Astrocyte of the hippocampus (primary cell): Measurements from ENCODE around the gene SREK1IP1.
"Not testable (repeated sequence)": the region's sequence is repeated elsewhere in the genome, so short reads cannot be mapped to it uniquely, and the experiment has no call there.

Source experiments
- DNase-seq: peaks from one replicate; pipeline ENCODE4 v3.0.0; 2011; ENCODE audit warnings: low read depth, low spot score

The SREK1IP1 gene

GRCh38 chr5:64765804-64766504, 2.5 kb downstream of the SREK1IP1 start:
- no peak for DNase-seq

DNA sequence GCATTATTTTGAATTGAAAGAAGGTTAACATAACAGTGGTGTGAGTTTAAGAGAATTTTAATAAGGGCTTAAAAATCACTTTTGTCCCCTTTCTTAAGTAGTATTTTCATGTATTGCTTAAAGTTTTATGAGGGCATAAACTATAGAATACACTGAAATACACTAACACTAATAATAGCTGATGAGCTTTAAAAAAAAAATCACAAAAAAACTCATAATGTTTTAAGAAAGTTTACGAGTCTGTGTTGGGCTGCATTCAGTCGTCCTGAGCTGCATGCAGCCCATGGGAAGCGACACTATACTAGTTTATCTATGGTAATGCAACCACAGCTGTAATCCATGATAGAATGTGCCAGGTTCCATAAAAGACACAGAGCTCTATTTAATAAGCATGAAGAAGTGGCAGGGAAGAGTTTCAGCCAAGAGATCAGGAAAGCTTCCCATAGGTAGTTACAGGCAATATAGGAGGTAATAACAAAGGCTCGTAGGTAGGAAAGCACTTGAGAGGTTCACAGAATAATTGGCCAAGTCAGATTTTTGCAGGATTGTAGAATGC, 4.5 kb downstream of the SREK1IP1 start:
- DNase-seq, result no peak

- peak; percentile 4 for DNase-seq
Measured at GRCh38 chr5:64759960-64760660, 8.4 kb downstream of the SREK1IP1 start.

DNA sequence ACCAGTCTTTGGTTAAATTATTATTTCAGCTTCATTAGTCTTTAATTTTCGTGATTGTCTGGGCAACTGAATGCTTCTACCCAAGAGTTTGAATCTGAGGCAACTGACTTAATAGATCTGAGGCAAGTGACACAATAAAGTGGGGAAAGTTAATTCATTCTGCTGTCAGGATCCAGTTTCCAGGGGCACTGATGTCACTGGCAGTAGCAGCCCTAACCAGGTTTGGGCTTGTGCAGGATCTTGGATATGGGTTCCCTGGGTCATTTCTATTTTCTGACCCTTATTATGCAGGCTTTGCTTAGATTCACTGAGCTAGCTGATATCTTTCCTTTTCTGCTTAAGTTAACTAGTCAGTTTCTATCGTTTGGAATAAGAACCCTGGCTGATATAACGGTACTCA, 9.6 kb downstream of the SREK1IP1 start:
- DNase-seq, result no peak

DNA sequence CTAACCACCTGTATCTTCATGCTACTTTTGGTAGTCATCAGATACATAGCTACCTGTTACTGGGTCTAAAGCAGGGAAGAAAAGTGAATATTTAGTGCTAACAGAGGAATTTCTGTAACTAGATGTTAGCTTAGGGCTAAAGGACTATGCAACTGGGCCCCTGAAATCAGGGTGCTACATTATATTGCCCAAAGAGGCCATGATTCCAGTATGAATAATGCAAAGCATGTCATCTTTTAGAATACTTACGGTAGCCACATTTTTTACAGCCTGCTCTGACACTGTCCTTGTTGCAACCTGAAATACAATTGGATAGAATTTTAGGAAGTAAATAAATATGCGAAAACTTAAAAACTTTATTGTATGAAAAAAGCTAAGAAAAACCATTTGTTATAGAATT, 14.4 kb downstream of the SREK1IP1 start:
- no peak for DNase-seq

DNA sequence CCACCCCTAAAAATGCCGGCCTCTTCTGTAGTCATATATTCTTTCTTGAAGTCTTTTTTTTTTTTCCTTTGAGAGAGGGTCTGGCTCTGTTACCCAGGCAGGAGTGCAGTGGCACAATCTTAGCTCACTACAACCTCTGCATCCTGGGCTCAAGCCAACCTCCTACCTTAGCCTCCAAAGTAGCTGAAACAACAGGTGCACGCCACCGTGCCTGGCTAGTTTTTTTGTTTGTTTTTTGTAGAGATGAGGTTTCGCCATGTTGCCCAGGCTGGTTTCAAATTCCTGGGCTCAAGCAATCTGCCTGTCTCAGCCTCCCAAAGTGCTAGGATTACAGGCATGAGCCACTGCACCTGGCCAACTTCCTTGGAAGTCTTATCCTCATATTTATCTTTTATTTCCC, 19.1 kb downstream of the SREK1IP1 start:
- no peak for DNase-seq

DNA sequence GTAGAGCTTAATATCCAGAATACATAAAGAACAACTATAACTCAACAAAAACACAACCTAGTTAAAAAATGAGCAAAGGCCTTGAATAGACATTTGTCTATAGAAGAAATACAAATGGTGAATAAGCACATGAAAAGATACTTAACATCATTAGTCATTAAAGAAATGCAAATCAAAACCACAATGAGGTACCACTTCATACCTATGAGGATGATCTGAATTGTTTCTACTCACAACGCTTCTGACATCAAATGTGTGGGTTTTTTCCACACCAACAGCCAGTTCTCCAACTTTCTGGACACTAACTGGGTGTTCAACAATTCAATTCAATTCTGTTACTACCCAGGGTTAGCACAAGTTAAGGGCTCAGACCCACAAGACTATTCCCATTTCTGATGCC, 22.0 kb downstream of the SREK1IP1 start:
- peak; percentile 37 for DNase-seq

- peak; percentile 13 for DNase-seq
Measured at GRCh38 chr5:64744914-64745313, 23.6 kb downstream of the SREK1IP1 start.

DNA sequence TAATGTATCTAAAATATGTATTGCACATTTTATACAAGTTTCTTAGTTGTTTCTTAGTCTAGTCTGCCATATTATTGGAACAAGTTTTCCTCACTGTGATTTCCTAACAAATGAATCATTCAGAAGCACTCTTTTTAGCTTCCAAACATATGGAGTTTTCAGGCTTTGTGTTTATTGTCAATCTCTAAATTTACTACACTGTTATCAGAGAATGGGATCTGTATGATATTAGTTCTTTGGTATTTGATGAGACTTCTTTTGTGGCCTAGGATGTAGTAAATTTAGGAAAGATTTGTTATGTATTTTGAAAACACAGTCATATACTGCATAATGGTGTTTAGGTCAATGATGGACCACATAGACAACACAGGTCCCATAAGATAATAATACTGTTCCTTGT, 25.7 kb downstream of the SREK1IP1 start:
- no peak for DNase-seq

DNA sequence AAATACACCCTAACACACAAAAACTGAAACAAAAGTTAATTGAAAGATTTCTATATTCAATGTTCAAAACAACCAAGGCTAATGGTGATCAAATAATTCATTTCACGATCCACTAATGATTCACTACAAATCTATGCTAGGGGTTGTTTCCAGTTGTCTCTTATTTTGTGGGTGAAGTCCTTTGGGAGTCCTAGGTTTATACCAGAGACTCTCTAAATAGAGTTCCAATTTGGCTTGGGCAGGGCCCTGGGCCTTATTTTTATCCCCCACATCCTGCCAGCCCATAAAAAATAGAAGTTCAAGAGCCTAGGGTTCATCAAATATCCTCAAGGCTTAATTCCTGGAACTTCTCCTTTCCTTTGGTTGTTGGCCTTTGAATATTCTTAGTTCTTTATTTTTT, 26.1 kb downstream of the SREK1IP1 start:
- no peak for DNase-seq

GRCh38 chr5:64727150-64727549, 41.3 kb downstream of the SREK1IP1 start:
- no peak for DNase-seq

GRCh38 chr5:64722588-64722987, 45.9 kb downstream of the SREK1IP1 start:
- no peak for DNase-seq

DNA sequence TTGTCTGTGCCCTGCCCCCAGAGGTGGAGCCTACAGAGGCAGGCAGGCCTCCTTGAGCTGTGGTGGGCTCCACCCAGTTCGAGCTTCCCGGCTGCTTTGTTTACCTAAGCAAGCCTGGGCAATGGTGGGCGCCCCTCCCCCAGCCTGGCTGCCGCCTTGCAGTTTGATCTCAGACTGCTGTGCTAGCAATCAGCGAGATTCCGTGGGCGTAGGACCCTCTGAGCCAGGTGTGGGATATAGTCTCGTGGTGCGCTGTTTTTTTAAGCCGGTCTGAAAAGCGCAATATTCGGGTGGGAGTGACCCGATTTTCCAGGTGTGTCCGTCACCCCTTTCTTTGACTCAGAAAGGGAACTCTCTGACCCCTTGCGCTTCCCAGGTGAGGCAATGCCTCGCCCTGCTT, 54.0 kb downstream of the SREK1IP1 start:
- DNase-seq, result not testable (repeated sequence)

GRCh38 chr5:64707191-64707590, 61.3 kb downstream of the SREK1IP1 start:
- DNase-seq, result no peak

DNA sequence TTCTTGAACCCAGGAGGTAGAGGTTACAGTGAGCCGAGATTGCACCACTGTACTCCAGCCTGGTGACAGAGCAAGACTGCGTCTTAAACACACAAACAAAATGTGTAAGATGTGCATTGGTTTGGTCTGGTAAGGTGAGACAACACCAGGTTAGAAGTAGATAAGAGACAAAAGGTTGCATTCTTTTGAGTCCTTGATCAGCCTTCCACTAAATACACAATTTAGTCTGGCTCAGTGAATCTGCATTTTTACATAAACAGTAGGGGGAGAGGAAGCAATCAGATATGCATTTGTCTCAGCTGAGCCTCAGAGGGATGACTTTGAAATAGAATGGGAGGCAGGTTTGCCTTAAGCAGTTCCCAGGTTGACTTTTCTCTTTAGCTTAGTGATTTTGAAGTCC, 62.4 kb downstream of the SREK1IP1 start:
- not testable (repeated sequence) for DNase-seq

DNA sequence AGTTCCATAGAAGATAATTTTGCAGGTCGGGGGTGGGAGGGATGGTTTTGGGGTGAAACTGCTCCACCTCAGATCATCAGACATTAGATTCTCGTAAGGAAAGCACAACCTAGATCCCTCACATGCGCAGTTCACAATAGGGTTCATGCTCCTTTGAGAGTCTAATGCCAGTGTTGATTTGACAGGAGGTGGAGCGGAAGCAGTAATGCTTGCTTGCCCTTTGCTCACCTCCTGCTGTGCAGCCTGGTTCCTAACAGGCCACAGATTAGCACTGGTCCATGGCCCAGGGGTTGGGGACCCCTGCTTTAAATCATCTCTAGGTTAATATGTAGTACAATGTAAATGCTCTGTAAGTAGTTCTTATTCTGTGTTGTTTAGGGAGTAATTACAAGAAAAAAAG, 67.7 kb downstream of the SREK1IP1 start:
- no peak for DNase-seq

GRCh38 chr5:64696414-64696813, 72.1 kb downstream of the SREK1IP1 start:
- DNase-seq, result not testable (repeated sequence)

DNA sequence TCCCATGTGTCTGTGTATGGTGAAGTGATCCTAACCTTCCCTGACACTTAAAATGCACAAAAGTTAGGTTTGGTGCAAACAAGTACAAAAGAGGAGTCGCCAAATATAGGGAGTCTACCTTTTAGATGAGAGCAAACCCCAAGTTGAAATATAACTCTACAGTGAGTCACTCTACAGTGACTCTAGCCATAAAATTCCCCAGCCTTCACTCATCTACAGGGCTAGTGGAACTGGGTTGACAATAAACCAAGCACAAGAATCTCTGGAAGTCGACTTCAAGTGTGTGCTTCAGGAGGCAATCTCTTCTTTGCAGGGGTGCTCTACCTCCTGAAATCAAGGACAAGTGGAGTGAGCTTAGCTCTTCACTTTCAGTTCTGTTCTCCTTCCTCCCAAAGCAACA, 74.9 kb downstream of the SREK1IP1 start:
- DNase-seq, result peak; percentile 4

- no peak for DNase-seq
Measured at GRCh38 chr5:64691291-64691690, 77.2 kb downstream of the SREK1IP1 start.

DNA sequence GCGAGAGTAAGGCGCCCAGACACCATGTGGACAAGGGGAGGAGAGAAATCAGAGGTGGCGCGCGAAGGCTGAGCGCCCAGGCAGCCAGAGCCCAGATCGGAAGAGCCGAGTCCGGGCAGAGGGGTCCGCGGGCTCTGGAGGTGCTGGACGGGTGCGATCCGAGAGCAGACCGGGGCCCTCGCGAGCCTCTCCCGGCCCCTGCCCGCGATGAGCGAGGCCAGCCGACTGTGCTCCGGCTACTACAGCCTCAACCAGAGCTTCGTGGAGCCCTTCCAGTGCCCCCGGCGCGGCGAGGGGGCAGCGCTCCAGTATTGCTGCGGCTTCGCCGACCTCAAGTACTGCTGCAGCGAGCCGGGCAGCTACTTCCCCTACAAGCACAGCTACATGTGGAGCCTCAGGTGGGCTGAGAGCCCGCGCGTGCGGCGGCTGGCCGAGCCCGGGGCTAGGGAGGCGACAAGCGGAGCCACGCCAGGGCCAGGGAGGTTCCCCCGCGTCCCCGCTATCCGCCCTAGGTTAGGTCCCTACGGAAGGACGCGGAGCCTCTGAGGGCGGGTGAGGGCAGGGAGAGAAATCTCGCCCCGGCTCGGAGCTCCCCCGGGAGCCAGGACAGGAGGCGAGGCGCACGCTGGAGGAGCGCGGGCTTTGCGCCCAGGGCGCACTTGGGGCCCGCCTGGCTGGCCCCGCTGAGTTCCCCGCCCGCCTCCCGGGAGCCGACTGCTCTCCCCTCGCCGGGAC, 77.9 kb downstream of the SREK1IP1 start, which contains the start of gene SHISAL2B:
Gene SHISAL2B, plus strand, starts transcription at position 87 of the 735 bp plus-strand sequence. Its CDS starts 121 bp downstream, at position 208.
- DNase-seq, result peak; percentile 69

- no peak for DNase-seq
Measured at GRCh38 chr5:64690104-64690416, 78.4 kb downstream of the SREK1IP1 start.

DNA sequence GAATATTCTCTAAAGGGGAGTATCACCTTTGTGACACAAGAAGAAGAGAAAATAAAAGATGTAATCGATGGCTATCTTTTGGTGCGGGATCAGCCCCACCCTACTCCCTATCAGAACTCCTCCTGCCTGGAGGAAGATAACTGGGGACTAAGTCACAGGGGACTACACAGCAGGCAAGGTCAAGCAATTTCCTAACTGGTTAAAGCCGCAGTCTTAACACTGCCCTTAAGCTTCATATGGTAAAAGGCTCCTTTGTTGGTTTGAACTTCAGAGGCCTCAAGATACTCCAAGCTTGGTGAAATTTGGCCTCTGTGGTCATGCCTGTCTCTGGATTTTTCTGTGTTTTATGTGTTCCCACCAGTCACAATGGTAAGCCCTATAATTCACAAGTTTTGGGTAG, 79.5 kb downstream of the SREK1IP1 start:
- no peak for DNase-seq
